Parathyroid adenoma (tissue), 2 donors: ENCODE data around the gene CDH13.

Source experiments
- H2AFZ ChIP-seq: fragments of 300-600 bp; sonication (generic); one replicate; pipeline ENCODE4 v1.7.0; 2017; ENCODE audit warnings: antibody characterized with exemption, mild to moderate bottlenecking
- H3K27ac ChIP-seq: fragments of 300-600 bp; sonication (generic); one replicate; pipeline ENCODE4 v1.7.0; 2017
- H3K27me3 ChIP-seq: fragments of 300-600 bp; sonication (generic); one replicate; pipeline ENCODE4 v1.7.0; 2017; ENCODE audit warnings: low read length; ENCODE audit not compliant: control insufficient read depth, insufficient read depth
- H3K36me3 ChIP-seq: fragments of 300-600 bp; sonication (generic); one replicate; pipeline ENCODE4 v1.7.0; 2017; ENCODE audit warnings: low read length; ENCODE audit not compliant: control insufficient read depth, insufficient read depth
- H3K4me1 ChIP-seq: fragments of 300-600 bp; sonication (generic); one replicate; pipeline ENCODE4 v1.7.0; 2017; ENCODE audit warnings: control low read depth
- H3K4me2 ChIP-seq: fragments of 300-600 bp; sonication (generic); one replicate; pipeline ENCODE4 v1.7.0; 2017; ENCODE audit warnings: low read length
- H3K4me3 ChIP-seq: fragments of 300-600 bp; sonication (generic); one replicate; pipeline ENCODE4 v1.7.0; 2017; ENCODE audit warnings: low read depth, low read length
- H3K79me2 ChIP-seq: fragments of 300-600 bp; sonication (generic); one replicate; pipeline ENCODE4 v1.7.0; 2017; ENCODE audit warnings: control low read depth
- H3K9ac ChIP-seq: fragments of 300-600 bp; sonication (generic); one replicate; pipeline ENCODE4 v1.7.0; 2017; ENCODE audit warnings: mild to moderate bottlenecking
- H3K9me3 ChIP-seq: fragments of 300-600 bp; sonication (generic); one replicate; pipeline ENCODE4 v1.7.0; 2017; ENCODE audit warnings: low read length; ENCODE audit not compliant: control insufficient read depth
- TF ChIP-seq, protein P1 (sequence below): fragments of 300-600 bp; sonication (generic); IDR thresholded peaks from one replicate; pipeline ENCODE4 v1.7.0; 2017; ENCODE audit warnings: antibody characterized with exemption, mild to moderate bottlenecking
- donor health status: primary hyperparathyroidism.

The CDH13 gene

DNA sequence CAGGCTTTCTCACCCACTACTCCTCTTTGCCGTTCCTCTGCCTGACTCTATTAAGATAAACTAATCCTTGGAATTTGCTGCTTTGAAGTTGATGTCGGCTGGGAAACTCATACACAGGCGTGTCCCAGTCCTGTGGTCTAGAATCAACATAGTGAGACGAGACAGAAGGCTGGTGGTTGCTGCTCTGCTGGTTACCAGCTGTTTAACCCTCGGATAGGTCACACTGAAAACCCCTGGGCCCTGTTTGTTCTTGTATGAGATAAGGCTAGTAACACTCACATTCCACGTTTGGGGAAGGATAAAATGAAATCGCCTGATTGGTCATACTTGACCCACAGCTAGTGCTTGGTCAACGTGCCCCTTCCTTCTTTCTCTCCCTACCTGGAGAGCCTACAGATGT is 517.0 kb downstream of the CDH13 start:
- no peaks in the 10 kb centered on the region for H3K36me3 ChIP-seq
- no peaks in the 10 kb centered on the region for H3K4me1 ChIP-seq
- H3K27me3 ChIP-seq = no peaks in the 10 kb centered on the region
- no peak overlapping the region for H3K9ac ChIP-seq
- no peaks in the 10 kb centered on the region for H3K79me2 ChIP-seq
- no peak overlapping the region for H3K27ac ChIP-seq
- no peak overlapping the region for H3K4me2 ChIP-seq
- no peak overlapping the region for H3K4me3 ChIP-seq
- no peak overlapping the region for H2AFZ ChIP-seq
- H3K9me3 ChIP-seq = no peaks in the 10 kb centered on the region
- TF ChIP-seq, protein P1, sequence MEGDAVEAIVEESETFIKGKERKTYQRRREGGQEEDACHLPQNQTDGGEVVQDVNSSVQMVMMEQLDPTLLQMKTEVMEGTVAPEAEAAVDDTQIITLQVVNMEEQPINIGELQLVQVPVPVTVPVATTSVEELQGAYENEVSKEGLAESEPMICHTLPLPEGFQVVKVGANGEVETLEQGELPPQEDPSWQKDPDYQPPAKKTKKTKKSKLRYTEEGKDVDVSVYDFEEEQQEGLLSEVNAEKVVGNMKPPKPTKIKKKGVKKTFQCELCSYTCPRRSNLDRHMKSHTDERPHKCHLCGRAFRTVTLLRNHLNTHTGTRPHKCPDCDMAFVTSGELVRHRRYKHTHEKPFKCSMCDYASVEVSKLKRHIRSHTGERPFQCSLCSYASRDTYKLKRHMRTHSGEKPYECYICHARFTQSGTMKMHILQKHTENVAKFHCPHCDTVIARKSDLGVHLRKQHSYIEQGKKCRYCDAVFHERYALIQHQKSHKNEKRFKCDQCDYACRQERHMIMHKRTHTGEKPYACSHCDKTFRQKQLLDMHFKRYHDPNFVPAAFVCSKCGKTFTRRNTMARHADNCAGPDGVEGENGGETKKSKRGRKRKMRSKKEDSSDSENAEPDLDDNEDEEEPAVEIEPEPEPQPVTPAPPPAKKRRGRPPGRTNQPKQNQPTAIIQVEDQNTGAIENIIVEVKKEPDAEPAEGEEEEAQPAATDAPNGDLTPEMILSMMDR = no peak

DNA sequence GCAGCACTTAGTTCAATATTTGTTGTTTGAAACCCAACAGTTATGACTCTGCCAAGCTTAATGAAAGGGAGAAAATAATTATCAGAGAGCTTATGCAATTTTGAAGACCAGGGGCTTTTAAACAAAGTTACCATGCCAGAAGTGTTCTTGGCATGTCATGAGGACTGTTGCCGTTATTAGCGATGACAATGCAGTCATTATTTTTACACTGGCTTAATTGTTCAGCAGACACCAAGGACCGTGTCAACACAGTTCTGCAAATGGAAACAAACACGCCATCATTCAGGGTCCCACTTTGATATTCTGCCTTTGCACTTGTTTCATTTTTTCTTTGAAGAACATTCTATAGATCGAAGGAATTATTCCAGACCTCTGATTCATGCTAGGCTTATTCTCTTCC is 518.5 kb downstream of the CDH13 start:
- H3K4me2 ChIP-seq = no peak overlapping the region

DNA sequence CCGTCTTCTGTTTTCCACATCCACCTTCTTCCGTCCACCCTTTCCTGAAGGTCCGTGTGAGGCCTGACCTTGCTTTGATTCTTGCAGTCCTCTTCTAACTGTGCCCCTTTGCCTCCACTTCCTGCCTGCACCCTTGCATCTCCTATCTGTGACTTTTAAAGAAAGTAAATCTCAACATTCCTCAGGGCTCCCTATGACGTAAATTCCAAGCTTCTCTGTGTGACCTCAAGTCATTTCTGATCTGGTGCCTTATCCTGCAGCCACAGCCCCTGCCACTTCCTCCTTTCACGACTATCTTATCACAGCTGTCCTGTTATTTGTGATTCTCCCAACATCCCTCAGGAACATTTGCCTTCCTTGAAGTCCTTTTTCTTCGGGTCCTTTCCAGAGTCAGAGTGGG is 520.5 kb downstream of the CDH13 start:
- no peak overlapping the region for H3K4me3 ChIP-seq
- H3K27me3 ChIP-seq = no peaks in the 10 kb centered on the region
- H3K27ac ChIP-seq = no peak overlapping the region
- H3K4me1 ChIP-seq = no peaks in the 10 kb centered on the region
- H3K9ac ChIP-seq = no peak overlapping the region
- no peak overlapping the region for H3K4me2 ChIP-seq
- no peaks in the 10 kb centered on the region for H3K36me3 ChIP-seq
- H3K79me2 ChIP-seq = no peaks in the 10 kb centered on the region
- TF ChIP-seq, protein P1 = no peak
- H3K9me3 ChIP-seq = no peaks in the 10 kb centered on the region
- no peak overlapping the region for H2AFZ ChIP-seq

More for the DNA sequence above, 518.5 kb downstream of the CDH13 start:
- Histone ChIP-seq H3K9me3 (no peaks in the 10 kb centered on the region), H3K79me2 (no peaks in the 10 kb centered on the region), H3K9ac (no peak overlapping the region), H3K27ac (no peak overlapping the region), H3K36me3 (no peaks in the 10 kb centered on the region), H2AFZ (no peak overlapping the region), H3K4me3 (no peak overlapping the region), H3K27me3 (no peaks in the 10 kb centered on the region), H3K4me1 (no peaks in the 10 kb centered on the region)
- TF ChIP-seq, protein P1 = no peak

DNA sequence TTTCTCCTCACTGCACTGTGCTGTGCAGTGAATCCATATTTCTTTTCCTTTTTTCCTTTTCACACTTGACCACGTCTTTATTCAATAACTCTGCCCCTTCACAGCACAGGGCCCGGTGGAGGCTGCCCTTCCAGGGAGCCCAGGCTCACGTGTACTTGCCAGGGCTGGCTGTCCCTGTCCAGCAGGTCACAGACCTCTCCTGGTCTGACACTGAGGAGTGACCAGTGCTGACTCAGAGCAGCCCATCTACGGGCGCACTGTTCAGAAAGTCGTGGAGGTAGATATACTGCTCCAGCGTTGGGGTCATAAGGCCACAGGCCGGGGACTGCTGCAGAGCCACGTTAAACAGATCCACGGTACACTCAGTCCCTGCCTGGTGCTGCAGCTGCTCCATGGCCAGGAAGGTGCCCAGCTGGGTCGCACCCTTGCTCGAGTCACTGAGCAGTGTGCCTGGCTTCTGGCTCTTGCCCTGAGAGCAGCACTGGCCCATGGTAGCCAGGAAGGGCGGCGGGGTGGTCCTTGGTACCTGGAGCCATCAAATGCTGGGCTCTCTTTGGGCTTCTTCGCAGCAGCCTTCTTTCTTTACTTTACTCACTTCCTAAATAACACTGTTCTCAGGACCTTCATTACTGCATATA is 531.7 kb downstream of the CDH13 start:
- H3K4me3 ChIP-seq = no peak overlapping the region
- H3K9ac ChIP-seq = no peak overlapping the region
- no peaks in the 10 kb centered on the region for H3K36me3 ChIP-seq
- H3K4me1 ChIP-seq = no peaks in the 10 kb centered on the region
- no peak overlapping the region for H3K4me2 ChIP-seq
- H3K79me2 ChIP-seq = no peaks in the 10 kb centered on the region
- no peaks in the 10 kb centered on the region for H3K27me3 ChIP-seq
- no peak overlapping the region for H3K27ac ChIP-seq
- no peak overlapping the region for H2AFZ ChIP-seq
- TF ChIP-seq, protein P1 = no peak
- H3K9me3 ChIP-seq = no peaks in the 10 kb centered on the region

DNA sequence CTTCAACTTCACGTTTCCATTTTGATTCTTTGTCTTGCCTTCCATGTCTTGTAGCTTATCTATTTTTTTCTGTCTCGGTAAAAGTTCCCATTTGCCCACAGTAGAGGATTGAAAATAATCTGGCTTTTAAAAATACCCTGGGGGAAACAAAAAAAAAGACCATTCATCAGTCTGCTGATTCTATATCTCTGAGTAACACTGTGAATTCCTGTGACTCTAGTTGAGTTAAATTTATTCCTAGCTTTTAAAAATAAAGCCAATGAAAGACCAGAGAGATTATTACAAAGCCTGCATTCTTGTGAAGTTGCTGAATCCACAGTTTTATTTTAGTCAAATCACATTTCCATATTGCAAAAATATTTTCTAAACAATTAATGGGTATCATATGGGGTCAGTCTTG is 532.3 kb downstream of the CDH13 start:
- H2AFZ ChIP-seq = no peak overlapping the region
- H3K4me2 ChIP-seq = no peak overlapping the region
- H3K27ac ChIP-seq = no peak overlapping the region
- no peaks in the 10 kb centered on the region for H3K27me3 ChIP-seq
- no peak overlapping the region for H3K4me3 ChIP-seq
- TF ChIP-seq, protein P1 = no peak
- H3K9me3 ChIP-seq = no peaks in the 10 kb centered on the region
- no peak overlapping the region for H3K9ac ChIP-seq
- H3K36me3 ChIP-seq = no peaks in the 10 kb centered on the region
- H3K4me1 ChIP-seq = no peaks in the 10 kb centered on the region
- no peaks in the 10 kb centered on the region for H3K79me2 ChIP-seq
